SK-N-SH treated with all-trans-retinoic acid at 6 μM for 48 hours (cell line): ENCODE measurements around the gene SLC17A9.

ENCODE experiments used
- ATAC-seq: fragments of 200-7000 bp; cut with Tn5 transposase; 3 replicates; pipeline ENCODE4 v1.9.1; 2020; ENCODE audit warnings: mild to moderate bottlenecking, moderate library complexity
- ARNTL ChIP-seq: fragments of 450-650 bp; formaldehyde crosslinking; IDR thresholded peaks from 2 replicates; pipeline ENCODE4 v1.5.0; 2020; ENCODE audit warnings: low read depth, mild to moderate bottlenecking, moderate library complexity, borderline replicate concordance
- CSDC2 ChIP-seq: fragments of 250-450 bp; sonication (Bioruptor Pico); IDR thresholded peaks from 2 replicates; pipeline ENCODE4 v1.5.0; 2020; ENCODE audit warnings: mild to moderate bottlenecking, moderate library complexity
- ESRRG ChIP-seq: fragments of 250-450 bp; sonication (Bioruptor Pico); IDR thresholded peaks from 2 replicates; pipeline ENCODE4 v1.6.1; 2021; ENCODE audit warnings: mild to moderate bottlenecking
- ISL1 ChIP-seq: fragments of 250-450 bp; sonication (Bioruptor Pico); IDR thresholded peaks from 2 replicates; pipeline ENCODE4 v2.1.2; 2022; ENCODE audit warnings: mild to moderate bottlenecking, moderate library complexity
- OSR1 ChIP-seq: fragments of 250-450 bp; sonication (Bioruptor Pico); IDR thresholded peaks from 2 replicates; pipeline ENCODE4 v1.8.0; 2022; ENCODE audit warnings: moderate library complexity, mild to moderate bottlenecking, inconsistent platforms
- PATZ1 ChIP-seq: fragments of 250-450 bp; sonication (Bioruptor Pico); IDR thresholded peaks from 2 replicates; pipeline ENCODE4 v1.8.0; 2020; ENCODE audit warnings: mild to moderate bottlenecking, moderate library complexity, borderline replicate concordance
- POU6F1 ChIP-seq: fragments of 250-450 bp; sonication (Bioruptor Pico); IDR thresholded peaks from 2 replicates; pipeline ENCODE4 v1.8.0; 2021; ENCODE audit warnings: low read depth, mild to moderate bottlenecking, moderate library complexity, borderline replicate concordance
- RARB ChIP-seq: fragments of 250-450 bp; sonication (Bioruptor Pico); IDR thresholded peaks from 2 replicates; pipeline ENCODE4 v1.8.0; 2021; ENCODE audit warnings: mild to moderate bottlenecking, moderate library complexity
- SNAI2 ChIP-seq: fragments of 250-450 bp; sonication (Bioruptor Pico); IDR thresholded peaks from 2 replicates; pipeline ENCODE4 v1.5.0; 2020; ENCODE audit warnings: mild to moderate bottlenecking, moderate library complexity
- TCF4 ChIP-seq: fragments of 250-450 bp; sonication (Bioruptor Pico); IDR thresholded peaks from 2 replicates; pipeline ENCODE4 v1.8.0; 2021; ENCODE audit warnings: mild to moderate bottlenecking, moderate library complexity, borderline replicate concordance
- TOX ChIP-seq: fragments of 250-450 bp; sonication (Bioruptor Pico); IDR thresholded peaks from 2 replicates; pipeline ENCODE4 v1.8.0; 2021; ENCODE audit warnings: mild to moderate bottlenecking, moderate library complexity, borderline replicate concordance
- ZC3H10 ChIP-seq: fragments of 250-450 bp; sonication (Bioruptor Pico); IDR thresholded peaks from 2 replicates; pipeline ENCODE4 v1.5.1; 2021; ENCODE audit warnings: mild to moderate bottlenecking, moderate library complexity
- ZFP3 ChIP-seq: fragments of 250-450 bp; sonication (Bioruptor Pico); IDR thresholded peaks from 2 replicates; pipeline ENCODE4 v1.5.0; 2020; ENCODE audit warnings: mild to moderate bottlenecking, moderate library complexity
- ZFP30 ChIP-seq: fragments of 450-650 bp; formaldehyde crosslinking; IDR thresholded peaks from 2 replicates; pipeline ENCODE4 v1.5.0; 2022; ENCODE audit warnings: mild to moderate bottlenecking, moderate library complexity
- ZNF565 ChIP-seq: fragments of 450-650 bp; formaldehyde crosslinking; conservative IDR thresholded peaks from 2 replicates; pipeline ENCODE4 v1.5.0; 2020; ENCODE audit warnings: low read depth, mild to moderate bottlenecking, moderate library complexity
- ZNF70 ChIP-seq: fragments of 450-650 bp; formaldehyde crosslinking; IDR thresholded peaks from 2 replicates; pipeline ENCODE4 v1.5.0; 2020; ENCODE audit warnings: mild to moderate bottlenecking, moderate library complexity
- ZNF8 ChIP-seq: fragments of 450-650 bp; formaldehyde crosslinking; IDR thresholded peaks from 2 replicates; pipeline ENCODE4 v1.5.0; 2020; ENCODE audit warnings: mild to moderate bottlenecking, moderate library complexity
- TF ChIP-seq, protein P1 (sequence below): fragments of 250-450 bp; sonication (Bioruptor Pico); IDR thresholded peaks from 2 replicates; pipeline ENCODE4 v1.5.1; 2021; ENCODE audit warnings: mild to moderate bottlenecking, moderate library complexity
- TF ChIP-seq, protein P2 (sequence below): fragments of 250-450 bp; sonication (Bioruptor Pico); IDR thresholded peaks from 2 replicates; pipeline ENCODE4 v1.5.0; 2020; ENCODE audit warnings: mild to moderate bottlenecking, moderate library complexity

Gene SLC17A9

DNA sequence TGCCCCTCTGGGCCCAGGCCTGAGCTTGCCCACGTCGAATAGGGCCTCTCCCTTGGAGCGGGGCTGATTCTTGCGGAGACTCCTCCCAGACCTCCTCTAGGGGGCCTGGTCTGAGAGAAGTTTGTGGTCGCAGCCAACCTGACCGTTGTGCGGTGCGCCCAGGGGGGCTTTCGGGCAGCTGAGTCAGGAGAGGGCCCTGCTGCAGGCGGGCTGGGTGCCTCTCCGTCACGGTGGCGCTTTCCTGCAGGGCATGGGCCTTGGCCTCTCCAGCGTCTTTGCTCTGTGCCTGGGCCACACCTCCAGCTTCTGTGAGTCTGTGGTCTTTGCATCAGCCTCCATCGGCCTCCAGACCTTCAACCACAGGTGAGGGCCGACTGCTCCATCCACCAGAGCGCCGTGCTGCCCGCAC, 12.9 kb downstream of the SLC17A9 start (continued):
- TF ChIP-seq PATZ1 (CRISPR knock-in tag) (no peak), ESRRG (CRISPR knock-in tag) (no peak)

- ATAC-seq, result no peak
- TF ChIP-seq TOX (CRISPR knock-in tag), result no peak
- TF ChIP-seq ZNF70, result no peak
- no peak for TF ChIP-seq ARNTL (CRISPR knock-in tag)
- TF ChIP-seq RARB (CRISPR knock-in tag), result no peak
- no peak for TF ChIP-seq OSR1 (CRISPR knock-in tag)
- no peak for TF ChIP-seq ZNF565 (CRISPR knock-in tag)
Observed at GRCh38 chr20:62966212-62967148, 14.0 kb downstream of the SLC17A9 start.

- ATAC-seq, result no peak
- TF ChIP-seq POU6F1 (CRISPR knock-in tag), result no peak
- TF ChIP-seq, all 23 proteins: peak for 0
Observed at GRCh38 chr20:62967149-62967501, 14.6 kb downstream of the SLC17A9 start.

DNA sequence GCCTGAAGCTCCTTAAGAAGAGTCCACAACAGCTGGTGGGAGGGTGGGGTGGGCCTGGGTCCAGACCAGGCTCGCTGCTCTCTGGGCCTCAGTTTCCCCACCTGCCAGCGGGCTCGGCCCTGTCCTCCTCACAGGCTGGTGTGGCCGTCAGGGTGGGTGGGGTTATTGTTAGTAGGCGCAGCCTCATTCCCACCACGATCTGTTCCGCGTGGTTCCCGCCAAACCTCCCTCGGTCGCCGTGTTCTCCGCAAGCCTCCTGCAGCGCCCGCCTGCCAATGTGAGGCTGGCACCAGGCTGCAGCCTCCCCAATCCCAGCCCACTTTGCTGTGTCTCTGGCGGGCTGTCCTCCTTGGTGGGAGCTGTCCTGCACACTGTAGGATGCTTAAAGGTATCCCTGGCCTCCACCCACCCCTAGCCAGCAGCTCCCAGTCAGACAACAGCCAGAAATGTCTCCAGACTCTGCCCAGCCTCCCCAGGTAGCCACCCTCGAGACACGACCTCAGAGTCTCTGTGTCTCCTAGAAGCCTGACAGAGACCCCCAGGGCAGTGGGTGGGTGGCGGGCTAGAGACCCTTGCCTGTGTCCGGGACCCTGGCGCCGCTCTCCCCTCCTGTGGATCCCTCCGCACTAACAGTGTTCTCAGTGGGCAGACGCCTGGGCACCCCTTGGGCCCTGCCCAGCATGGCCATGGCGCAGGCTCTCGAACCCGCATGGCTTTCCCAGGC, 15.3 kb downstream of the SLC17A9 start:
- TF ChIP-seq ZC3H10 (CRISPR knock-in tag) (no peak), ZFP30 (no peak), ARNTL (CRISPR knock-in tag) (no peak), TOX (CRISPR knock-in tag) (no peak), CSDC2 (CRISPR knock-in tag) (no peak), ZNF70 (no peak), PATZ1 (CRISPR knock-in tag) (no peak), ZNF565 (CRISPR knock-in tag) (no peak), SNAI2 (CRISPR knock-in tag) (no peak), ZFP3 (CRISPR knock-in tag) (no peak)
- ATAC-seq, result no peak

DNA sequence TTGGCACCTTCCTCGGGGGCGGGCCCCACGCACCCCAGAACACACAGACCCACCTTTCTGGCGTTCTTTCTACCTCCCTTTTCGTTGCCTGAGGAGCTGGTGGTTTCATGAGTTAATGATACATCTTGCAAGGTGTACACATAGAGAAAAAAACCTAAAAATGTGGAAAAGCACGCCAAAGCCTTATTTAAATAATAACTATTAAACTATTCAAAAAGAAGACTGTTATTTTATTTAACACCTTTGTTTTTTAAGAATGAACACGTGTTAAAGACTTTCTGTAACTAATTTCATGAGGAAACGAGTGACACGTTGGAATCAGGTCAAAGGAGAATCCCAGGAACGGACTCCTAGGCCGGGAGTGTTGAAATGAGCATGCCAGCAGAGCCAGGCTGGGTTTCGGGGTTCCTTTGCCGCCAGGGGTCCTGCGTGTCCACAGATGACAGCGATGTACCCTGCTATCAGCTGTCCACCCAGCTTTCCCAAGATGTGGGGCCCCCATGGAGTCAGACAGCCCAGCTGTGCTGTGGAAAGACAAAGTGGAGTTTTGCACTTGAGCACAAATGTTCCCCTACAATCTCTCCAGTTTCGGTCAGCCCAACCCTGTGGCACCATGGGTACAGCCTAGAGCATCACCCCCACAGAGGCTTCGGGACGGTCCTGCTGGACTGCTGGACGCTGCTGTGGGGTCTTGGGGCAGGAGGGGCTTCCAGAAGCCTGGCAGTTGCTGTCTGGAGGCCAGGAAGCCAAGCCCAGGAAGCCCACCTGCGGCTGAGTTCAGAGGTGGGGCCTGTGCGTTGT, 16.1 kb downstream of the SLC17A9 start:
- no peak for ATAC-seq
- TF ChIP-seq ZNF565 (CRISPR knock-in tag), result no peak
- no peak for TF ChIP-seq ZFP3 (CRISPR knock-in tag)
- TF ChIP-seq TCF4, result no peak
- no peak for TF ChIP-seq RARB (CRISPR knock-in tag)
- TF ChIP-seq TOX (CRISPR knock-in tag), result no peak
- TF ChIP-seq POU6F1 (CRISPR knock-in tag), result no peak
- TF ChIP-seq ZFP30, result no peak
- TF ChIP-seq, protein P1, sequence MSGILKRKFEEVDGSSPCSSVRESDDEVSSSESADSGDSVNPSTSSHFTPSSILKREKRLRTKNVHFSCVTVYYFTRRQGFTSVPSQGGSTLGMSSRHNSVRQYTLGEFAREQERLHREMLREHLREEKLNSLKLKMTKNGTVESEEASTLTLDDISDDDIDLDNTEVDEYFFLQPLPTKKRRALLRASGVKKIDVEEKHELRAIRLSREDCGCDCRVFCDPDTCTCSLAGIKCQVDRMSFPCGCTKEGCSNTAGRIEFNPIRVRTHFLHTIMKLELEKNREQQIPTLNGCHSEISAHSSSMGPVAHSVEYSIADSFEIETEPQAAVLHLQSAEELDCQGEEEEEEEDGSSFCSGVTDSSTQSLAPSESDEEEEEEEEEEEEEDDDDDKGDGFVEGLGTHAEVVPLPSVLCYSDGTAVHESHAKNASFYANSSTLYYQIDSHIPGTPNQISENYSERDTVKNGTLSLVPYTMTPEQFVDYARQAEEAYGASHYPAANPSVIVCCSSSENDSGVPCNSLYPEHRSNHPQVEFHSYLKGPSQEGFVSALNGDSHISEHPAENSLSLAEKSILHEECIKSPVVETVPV (CRISPR knock-in tag), result no peak
- no peak for TF ChIP-seq ZNF8
- no peak for TF ChIP-seq ISL1 (CRISPR knock-in tag)
- TF ChIP-seq, protein P2, sequence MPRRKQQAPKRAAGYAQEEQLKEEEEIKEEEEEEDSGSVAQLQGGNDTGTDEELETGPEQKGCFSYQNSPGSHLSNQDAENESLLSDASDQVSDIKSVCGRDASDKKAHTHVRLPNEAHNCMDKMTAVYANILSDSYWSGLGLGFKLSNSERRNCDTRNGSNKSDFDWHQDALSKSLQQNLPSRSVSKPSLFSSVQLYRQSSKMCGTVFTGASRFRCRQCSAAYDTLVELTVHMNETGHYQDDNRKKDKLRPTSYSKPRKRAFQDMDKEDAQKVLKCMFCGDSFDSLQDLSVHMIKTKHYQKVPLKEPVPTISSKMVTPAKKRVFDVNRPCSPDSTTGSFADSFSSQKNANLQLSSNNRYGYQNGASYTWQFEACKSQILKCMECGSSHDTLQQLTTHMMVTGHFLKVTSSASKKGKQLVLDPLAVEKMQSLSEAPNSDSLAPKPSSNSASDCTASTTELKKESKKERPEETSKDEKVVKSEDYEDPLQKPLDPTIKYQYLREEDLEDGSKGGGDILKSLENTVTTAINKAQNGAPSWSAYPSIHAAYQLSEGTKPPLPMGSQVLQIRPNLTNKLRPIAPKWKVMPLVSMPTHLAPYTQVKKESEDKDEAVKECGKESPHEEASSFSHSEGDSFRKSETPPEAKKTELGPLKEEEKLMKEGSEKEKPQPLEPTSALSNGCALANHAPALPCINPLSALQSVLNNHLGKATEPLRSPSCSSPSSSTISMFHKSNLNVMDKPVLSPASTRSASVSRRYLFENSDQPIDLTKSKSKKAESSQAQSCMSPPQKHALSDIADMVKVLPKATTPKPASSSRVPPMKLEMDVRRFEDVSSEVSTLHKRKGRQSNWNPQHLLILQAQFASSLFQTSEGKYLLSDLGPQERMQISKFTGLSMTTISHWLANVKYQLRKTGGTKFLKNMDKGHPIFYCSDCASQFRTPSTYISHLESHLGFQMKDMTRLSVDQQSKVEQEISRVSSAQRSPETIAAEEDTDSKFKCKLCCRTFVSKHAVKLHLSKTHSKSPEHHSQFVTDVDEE (CRISPR knock-in tag), result no peak
